ENCODE data around the gene DDX52. TPM values are rescaled to one million over a fixed set of nuclear protein-coding genes. Genes with fewer than 3 reads are reported as not detected.

Gene DDX52
- total RNA-seq, 1 donor from 2014 or later: 55.1 TPM

GRCh38 chr17:37647856-37648255 lies 4.6 kb upstream of the DDX52 start:
- Mint-ChIP-seq H3K4me1 (ENCODE audit: low read depth, unreplicated experiment) (peaks cover 19% of the 10 kb centered on the region), H3K4me3 (ENCODE audit: unreplicated experiment) (no peak overlapping the region), H3K27me3 (ENCODE audit: low read depth, unreplicated experiment) (peaks cover 4% of the 10 kb centered on the region), H3K36me3 (ENCODE audit: low read depth, unreplicated experiment) (no peaks in the 10 kb centered on the region), H3K9me3 (ENCODE audit: unreplicated experiment) (no peaks in the 10 kb centered on the region), H3K27ac (ENCODE audit: unreplicated experiment) (peak overlapping the region; percentile 43)
- TF ChIP-seq CTCF (IDR thresholded peaks at IDR 0.05; ENCODE audit: insufficient read depth, low read depth, low read length) (no peak), EZH2 (IDR thresholded peaks at IDR 0.05; ENCODE audit: insufficient read depth, low read length) (no peak)
- no peaks in the 10 kb centered on the region for H3K36me3 ChIP-seq (ENCODE audit: insufficient read depth, low read length)
- no peaks in the 10 kb centered on the region for H3K9me3 ChIP-seq (ENCODE audit: insufficient read depth, low read depth, low read length)
- no peaks in the 10 kb centered on the region for H4K20me1 ChIP-seq (ENCODE audit: insufficient read depth, low read length)
- no peak overlapping the region for H3K4me3 ChIP-seq (ENCODE audit: insufficient read depth, low read depth, low read length)
- H3K27me3 ChIP-seq (ENCODE audit: insufficient read depth, low read length): no peaks in the 10 kb centered on the region
- peak overlapping the region; percentile 74 for H3K4me2 ChIP-seq (ENCODE audit: low read length)
- DNase-seq (ENCODE audit: low read depth): no peak
- no peak overlapping the region for H2AFZ ChIP-seq (ENCODE audit: low read depth, low read length)
- H3K79me2 ChIP-seq (ENCODE audit: insufficient read depth, low read length): peaks cover 5% of the 10 kb centered on the region
- no peak overlapping the region for H3K27ac ChIP-seq (ENCODE audit: low read depth, low read length)
- no peak overlapping the region for H3K9ac ChIP-seq (ENCODE audit: low read length)
- FAIRE-seq: no peak
- H3K4me1 ChIP-seq (ENCODE audit: insufficient read depth, low read length): peaks cover 17% of the 10 kb centered on the region

- H3K9ac ChIP-seq (ENCODE audit: low read length): peak overlapping the region; percentile 95
- peak overlapping the region; percentile 86 for H3K4me2 ChIP-seq (ENCODE audit: low read length)
- peaks cover 4% of the 10 kb centered on the region for H3K36me3 ChIP-seq (ENCODE audit: insufficient read depth, low read length)
- no peak overlapping the region for H2AFZ ChIP-seq (ENCODE audit: low read depth, low read length)
- FAIRE-seq: no peak
- TF ChIP-seq CTCF (IDR thresholded peaks at IDR 0.05; ENCODE audit: insufficient read depth, low read depth, low read length) (no peak), EZH2 (IDR thresholded peaks at IDR 0.05; ENCODE audit: insufficient read depth, low read length) (no peak)
- no peaks in the 10 kb centered on the region for H3K27me3 ChIP-seq (ENCODE audit: insufficient read depth, low read length)
- H4K20me1 ChIP-seq (ENCODE audit: insufficient read depth, low read length): peaks cover 12% of the 10 kb centered on the region
- H3K4me3 ChIP-seq (ENCODE audit: insufficient read depth, low read depth, low read length): peak overlapping the region; percentile 94
- Mint-ChIP-seq H3K4me3 (ENCODE audit: unreplicated experiment) (peak overlapping the region; percentile 95), H3K27ac (ENCODE audit: unreplicated experiment) (peak overlapping the region; percentile 95), H3K36me3 (ENCODE audit: low read depth, unreplicated experiment) (peaks cover 2% of the 10 kb centered on the region), H3K27me3 (ENCODE audit: low read depth, unreplicated experiment) (peaks cover 4% of the 10 kb centered on the region), H3K9me3 (ENCODE audit: unreplicated experiment) (no peaks in the 10 kb centered on the region), H3K4me1 (ENCODE audit: low read depth, unreplicated experiment) (peaks cover 25% of the 10 kb centered on the region)
- H3K79me2 ChIP-seq (ENCODE audit: insufficient read depth, low read length): peaks cover 43% of the 10 kb centered on the region
- H3K9me3 ChIP-seq (ENCODE audit: insufficient read depth, low read depth, low read length): no peaks in the 10 kb centered on the region
- peak; percentile 25 for DNase-seq (ENCODE audit: low read depth)
- peaks cover 20% of the 10 kb centered on the region for H3K4me1 ChIP-seq (ENCODE audit: insufficient read depth, low read length)
- H3K27ac ChIP-seq (ENCODE audit: low read depth, low read length): peak overlapping the region; percentile 94
Measured at GRCh38 chr17:37643869-37644268, 623 bp upstream of the DDX52 start.

DNA sequence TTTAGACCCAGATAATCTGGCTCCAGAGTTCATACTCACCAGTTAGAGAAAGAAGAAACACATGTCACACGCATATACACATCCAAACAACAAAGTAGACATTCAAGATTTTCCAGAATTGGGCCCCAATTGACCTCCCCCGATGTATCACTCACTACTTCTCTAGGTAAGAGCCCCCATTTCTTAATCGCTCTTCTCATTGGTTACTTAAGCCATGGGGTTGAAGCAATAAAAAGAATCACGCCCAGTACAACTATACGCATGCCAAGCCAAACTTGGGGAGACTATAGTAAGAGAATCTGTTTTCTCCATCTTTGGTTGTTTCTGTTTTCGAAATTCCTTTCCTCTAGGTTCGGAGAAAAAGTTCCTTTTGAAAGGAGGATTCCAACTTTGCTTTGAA lies 565 bp downstream of the DDX52 start:
- FAIRE-seq (no peak), DNase-seq (ENCODE audit: low read depth) (peak; percentile 35)
- Histone ChIP-seq H3K4me2 (ENCODE audit: low read length) (peak overlapping the region; percentile 86), H3K4me1 (ENCODE audit: insufficient read depth, low read length) (peaks cover 11% of the 10 kb centered on the region), H3K36me3 (ENCODE audit: insufficient read depth, low read length) (peaks cover 11% of the 10 kb centered on the region), H3K4me3 (ENCODE audit: insufficient read depth, low read depth, low read length) (peak overlapping the region; percentile 94), H3K27ac (ENCODE audit: low read depth, low read length) (peak overlapping the region; percentile 94), H4K20me1 (ENCODE audit: insufficient read depth, low read length) (peaks cover 18% of the 10 kb centered on the region), H3K9ac (ENCODE audit: low read length) (peak overlapping the region; percentile 95), H2AFZ (ENCODE audit: low read depth, low read length) (peak overlapping the region; percentile 76), H3K9me3 (ENCODE audit: insufficient read depth, low read depth, low read length) (no peaks in the 10 kb centered on the region), H3K79me2 (ENCODE audit: insufficient read depth, low read length) (peaks cover 52% of the 10 kb centered on the region), H3K27me3 (ENCODE audit: insufficient read depth, low read length) (no peaks in the 10 kb centered on the region)
- Mint-ChIP-seq H3K4me3 (ENCODE audit: unreplicated experiment) (peak overlapping the region; percentile 95), H3K9me3 (ENCODE audit: unreplicated experiment) (no peaks in the 10 kb centered on the region), H3K4me1 (ENCODE audit: low read depth, unreplicated experiment) (peaks cover 14% of the 10 kb centered on the region), H3K27me3 (ENCODE audit: low read depth, unreplicated experiment) (peaks cover 4% of the 10 kb centered on the region), H3K27ac (ENCODE audit: unreplicated experiment) (peak overlapping the region; percentile 95), H3K36me3 (ENCODE audit: low read depth, unreplicated experiment) (peaks cover 7% of the 10 kb centered on the region)
- TF ChIP-seq CTCF (IDR thresholded peaks at IDR 0.05; ENCODE audit: insufficient read depth, low read depth, low read length) (no peak), EZH2 (IDR thresholded peaks at IDR 0.05; ENCODE audit: insufficient read depth, low read length) (no peak)
